ENCODE data around the gene FAM20C. TPM values are rescaled to one million over a fixed set of nuclear protein-coding genes. Genes with fewer than 3 reads are reported as not detected.
"Not testable (repeated sequence)": the region's sequence is repeated elsewhere in the genome, so short reads cannot be mapped to it uniquely, and the experiment has no call there.

FAM20C gene
- total and polyA plus RNA-seq, 4 donors = 17.3 to 86.9 (median 45.9) TPM

DNA sequence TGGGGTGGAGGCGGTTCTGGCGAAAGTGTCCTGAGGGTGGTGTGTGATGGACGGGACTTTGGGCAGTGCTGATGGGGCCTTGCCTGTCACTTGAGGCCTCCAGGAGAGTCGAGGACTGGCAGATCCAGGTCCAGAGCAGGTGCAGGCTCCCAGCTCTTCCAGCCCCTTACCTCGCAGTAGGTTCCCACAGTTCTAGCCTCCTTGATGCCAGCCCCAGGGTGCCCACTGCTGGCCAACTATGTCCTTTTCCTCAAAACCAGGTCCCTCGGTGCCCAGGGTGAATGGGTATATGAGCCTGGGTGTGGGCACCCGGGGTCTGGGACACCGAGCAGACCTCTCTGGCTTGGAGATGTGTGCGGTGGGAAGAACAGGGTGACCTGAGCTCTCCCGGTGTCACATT lies 8.3 kb downstream of the FAM20C start:
- peaks cover 0 to 3% (median 0%) of the 10 kb centered on the region in 3 donors for H3K27me3 ChIP-seq (ENCODE audit: control insufficient read depth in 3 of 3, insufficient read depth in 3 of 3, low read length in 2 of 3)
- peaks cover under 1 to 3% (median 3%) of the 10 kb centered on the region in 5 donors for H3K4me1 ChIP-seq (ENCODE audit: control insufficient read depth in 5 of 5, insufficient read depth in 5 of 5, low read length in 5 of 5)
- no peak overlapping the region for H3K27ac ChIP-seq (ENCODE audit: low read depth in 1 of 2, low read length in 1 of 2)
- TF ChIP-seq, protein P1, sequence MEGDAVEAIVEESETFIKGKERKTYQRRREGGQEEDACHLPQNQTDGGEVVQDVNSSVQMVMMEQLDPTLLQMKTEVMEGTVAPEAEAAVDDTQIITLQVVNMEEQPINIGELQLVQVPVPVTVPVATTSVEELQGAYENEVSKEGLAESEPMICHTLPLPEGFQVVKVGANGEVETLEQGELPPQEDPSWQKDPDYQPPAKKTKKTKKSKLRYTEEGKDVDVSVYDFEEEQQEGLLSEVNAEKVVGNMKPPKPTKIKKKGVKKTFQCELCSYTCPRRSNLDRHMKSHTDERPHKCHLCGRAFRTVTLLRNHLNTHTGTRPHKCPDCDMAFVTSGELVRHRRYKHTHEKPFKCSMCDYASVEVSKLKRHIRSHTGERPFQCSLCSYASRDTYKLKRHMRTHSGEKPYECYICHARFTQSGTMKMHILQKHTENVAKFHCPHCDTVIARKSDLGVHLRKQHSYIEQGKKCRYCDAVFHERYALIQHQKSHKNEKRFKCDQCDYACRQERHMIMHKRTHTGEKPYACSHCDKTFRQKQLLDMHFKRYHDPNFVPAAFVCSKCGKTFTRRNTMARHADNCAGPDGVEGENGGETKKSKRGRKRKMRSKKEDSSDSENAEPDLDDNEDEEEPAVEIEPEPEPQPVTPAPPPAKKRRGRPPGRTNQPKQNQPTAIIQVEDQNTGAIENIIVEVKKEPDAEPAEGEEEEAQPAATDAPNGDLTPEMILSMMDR (IDR thresholded peaks at IDR 0.05; ENCODE audit: control extremely low read depth, extremely low read depth) = no peak
- 84 to 95% methylated on average over 10 of the region's 10 CpGs for WGBS, 2 donors
- H3K4me3 ChIP-seq = no peak overlapping the region
- ATAC-seq (ENCODE audit: insufficient read depth, low FRiP score) = no peak
- H3K9ac ChIP-seq (ENCODE audit: insufficient read depth in 1 of 2, low read length in 2 of 2) = no peak overlapping the region
- H3K9me3 ChIP-seq (ENCODE audit: control insufficient read depth in 4 of 4, insufficient read depth in 3 of 4, low read length in 3 of 4) = no peaks in the 10 kb centered on the region
- H3K36me3 ChIP-seq (ENCODE audit: control insufficient read depth in 4 of 4, insufficient read depth in 4 of 4, low read length in 4 of 4) = peaks cover 0 to 56% (median 27%) of the 10 kb centered on the region in 4 donors
- no peak for DNase-seq

DNA sequence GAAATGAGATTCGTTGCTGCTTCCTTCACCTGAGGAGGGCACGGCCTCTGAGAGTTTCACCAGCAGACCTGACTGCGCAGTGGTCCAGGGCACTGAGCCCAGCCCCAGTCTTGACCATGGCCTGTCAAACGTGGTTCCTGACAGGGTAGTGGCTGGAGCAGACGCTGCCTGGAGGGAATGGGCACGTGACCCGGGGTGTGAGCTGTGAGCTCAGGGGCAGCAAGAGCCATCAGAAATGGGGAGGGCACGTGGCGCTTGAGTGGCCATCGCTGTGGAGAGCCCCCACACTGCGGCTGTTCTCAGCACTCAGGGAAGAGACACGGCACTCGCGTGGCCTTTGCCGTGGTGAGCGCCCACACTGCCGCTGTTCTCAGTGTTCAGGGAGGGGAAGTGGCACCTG lies 12.0 kb downstream of the FAM20C start:
- H3K9me3 ChIP-seq (ENCODE audit: control insufficient read depth in 4 of 4, insufficient read depth in 3 of 4, low read length in 3 of 4) = no peaks in the 10 kb centered on the region
- TF ChIP-seq, protein P1 (IDR thresholded peaks at IDR 0.05; ENCODE audit: control extremely low read depth, extremely low read depth) = no peak
- H3K4me3 ChIP-seq = no peak overlapping the region
- 97 to 98% methylated on average over 17 of the region's 17 CpGs for WGBS, 2 donors
- DNase-seq (no peak), ATAC-seq (ENCODE audit: insufficient read depth, low FRiP score) (no peak)
- no peaks in the 10 kb centered on the region for H3K27me3 ChIP-seq (ENCODE audit: control insufficient read depth in 3 of 3, insufficient read depth in 3 of 3, low read length in 2 of 3)
- no peak overlapping the region for H3K9ac ChIP-seq (ENCODE audit: insufficient read depth in 1 of 2, low read length in 2 of 2)
- peaks cover 0 to 34% (median 11%) of the 10 kb centered on the region in 4 donors for H3K36me3 ChIP-seq (ENCODE audit: control insufficient read depth in 4 of 4, insufficient read depth in 4 of 4, low read length in 4 of 4)
- H3K27ac ChIP-seq (ENCODE audit: low read depth in 1 of 2, low read length in 1 of 2) = no peak overlapping the region
- H3K4me1 ChIP-seq (ENCODE audit: control insufficient read depth in 5 of 5, insufficient read depth in 5 of 5, low read length in 5 of 5) = no peaks in the 10 kb centered on the region

DNA sequence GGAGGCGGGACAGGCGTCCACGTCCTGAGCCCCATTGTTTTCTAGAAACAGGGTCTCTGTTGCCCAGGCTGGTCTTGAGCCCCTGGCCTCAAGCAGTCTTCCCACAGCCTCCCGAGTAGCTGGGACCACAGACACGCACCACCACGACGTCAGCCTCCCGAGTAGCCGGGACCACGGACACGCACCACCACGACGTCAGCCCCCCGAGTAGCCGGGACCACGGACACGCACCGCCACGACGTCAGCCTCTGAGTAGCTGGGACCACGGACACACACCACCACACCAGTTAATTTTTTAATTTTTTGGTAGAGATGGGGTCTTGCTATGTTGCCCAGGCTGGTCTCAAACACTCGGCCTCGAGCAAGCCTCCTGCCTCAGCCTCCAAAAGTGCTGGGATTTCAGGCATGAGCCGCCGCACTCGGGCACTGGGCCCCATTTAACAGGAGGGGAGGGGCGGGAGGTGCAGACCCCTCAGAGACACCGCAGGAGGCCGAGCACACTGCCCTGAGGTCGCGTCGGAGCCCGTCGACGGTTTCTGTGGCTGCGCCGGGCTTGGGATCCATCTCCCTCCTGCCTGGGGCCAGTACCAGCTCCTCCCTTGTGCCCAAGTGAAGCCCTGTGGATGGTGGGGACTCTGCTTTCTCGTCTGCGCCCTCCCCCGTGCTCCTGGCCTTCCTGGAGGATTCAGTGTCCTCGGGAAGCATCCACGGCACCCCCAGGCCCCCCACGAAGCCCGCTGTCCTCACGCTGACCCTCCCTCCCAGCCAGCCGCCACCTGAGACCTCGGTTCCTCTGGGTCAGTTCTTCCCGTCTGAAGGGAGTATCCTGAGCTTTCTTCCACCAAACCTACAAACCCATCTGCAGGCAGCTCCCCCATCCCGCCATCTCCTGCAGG lies 13.0 kb downstream of the FAM20C start:
- ATAC-seq (ENCODE audit: insufficient read depth, low FRiP score) (no peak), DNase-seq (no peak)
- H3K9ac ChIP-seq (ENCODE audit: insufficient read depth in 1 of 2, low read length in 2 of 2) = no peak overlapping the region

DNA sequence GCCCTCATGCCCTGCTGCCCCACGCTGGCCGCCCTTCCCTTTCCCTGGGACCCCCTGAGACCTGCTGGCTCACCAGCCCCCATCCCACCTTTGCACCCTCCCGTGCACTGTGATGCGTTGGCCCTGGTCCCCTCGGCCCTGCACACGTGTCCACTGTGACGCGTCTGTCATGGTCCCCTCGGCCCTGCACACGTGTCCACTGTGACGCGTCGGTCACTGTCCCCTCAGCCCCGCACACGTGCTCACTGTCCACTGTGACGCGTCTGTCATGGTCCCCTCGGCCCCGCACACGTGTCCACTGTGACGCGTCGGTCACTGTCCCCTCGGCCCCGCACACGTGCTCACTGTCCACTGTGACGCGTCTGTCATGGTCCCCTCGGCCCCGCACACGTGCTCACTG lies 14.0 kb downstream of the FAM20C start:
- H3K4me3 ChIP-seq; ATAC-seq (ENCODE audit: insufficient read depth, low FRiP score); DNase-seq; H3K27ac ChIP-seq (ENCODE audit: low read depth in 1 of 2, low read length in 1 of 2); H3K9me3 ChIP-seq (ENCODE audit: control insufficient read depth in 4 of 4, insufficient read depth in 3 of 4, low read length in 3 of 4); H3K27me3 ChIP-seq (ENCODE audit: control insufficient read depth in 3 of 3, insufficient read depth in 3 of 3, low read length in 2 of 3); H3K4me1 ChIP-seq (ENCODE audit: control insufficient read depth in 5 of 5, insufficient read depth in 5 of 5, low read length in 5 of 5); H3K9ac ChIP-seq (ENCODE audit: insufficient read depth in 1 of 2, low read length in 2 of 2): not testable (repeated sequence)
- peaks cover 0 to 33% (median 10%) of the 10 kb centered on the region in 4 donors for H3K36me3 ChIP-seq (ENCODE audit: control insufficient read depth in 4 of 4, insufficient read depth in 4 of 4, low read length in 4 of 4)
- 85 to 98% methylated on average over 31 of the region's 31 CpGs for WGBS, 2 donors

More for the DNA sequence above, 13.0 kb downstream of the FAM20C start:
- WGBS, 2 donors = 96 to 97% methylated on average over 49 of the region's 49 CpGs
- TF ChIP-seq, protein P1 (IDR thresholded peaks at IDR 0.05; ENCODE audit: control extremely low read depth, extremely low read depth) = no peak
- no peaks in the 10 kb centered on the region for H3K4me1 ChIP-seq (ENCODE audit: control insufficient read depth in 5 of 5, insufficient read depth in 5 of 5, low read length in 5 of 5)
- H3K36me3 ChIP-seq (ENCODE audit: control insufficient read depth in 4 of 4, insufficient read depth in 4 of 4, low read length in 4 of 4) = peaks cover 0 to 35% (median 10%) of the 10 kb centered on the region in 4 donors
- no peaks in the 10 kb centered on the region for H3K9me3 ChIP-seq (ENCODE audit: control insufficient read depth in 4 of 4, insufficient read depth in 3 of 4, low read length in 3 of 4)
- H3K27me3 ChIP-seq (ENCODE audit: control insufficient read depth in 3 of 3, insufficient read depth in 3 of 3, low read length in 2 of 3) = no peaks in the 10 kb centered on the region
- no peak overlapping the region for H3K27ac ChIP-seq (ENCODE audit: low read depth in 1 of 2, low read length in 1 of 2)
- no peak overlapping the region for H3K4me3 ChIP-seq
